GM10847 (cell line): ENCODE data around the gene CRB1.

Experiments used
- POLR2A ChIP-seq: IDR thresholded peaks from 2 replicates; pipeline ENCODE4 v1.6.1; 2011; ENCODE audit not compliant: insufficient read length; ENCODE audit errors: extremely low read depth

CRB1 gene

DNA sequence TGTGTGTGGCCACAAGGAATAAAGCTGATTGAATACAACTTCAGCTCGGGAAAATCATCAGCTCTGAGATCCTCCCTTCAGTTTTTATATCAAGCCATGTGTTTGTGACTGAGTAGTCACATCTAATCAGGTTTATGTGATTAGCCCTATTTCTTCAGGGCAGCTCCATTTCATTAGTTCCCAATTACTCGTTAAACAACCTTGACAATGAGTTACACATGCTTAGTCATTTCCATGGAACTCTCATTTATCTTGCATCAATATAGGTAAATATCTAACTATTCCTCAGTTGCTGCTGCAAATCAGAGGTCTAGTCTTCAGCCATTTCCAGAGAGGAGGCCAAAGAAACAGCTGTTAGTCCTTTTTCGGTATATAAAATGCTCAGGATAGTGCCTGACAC, 16.3 kb downstream of the CRB1 start:
- no peak for TF ChIP-seq POLR2A

- no peak for TF ChIP-seq POLR2A
Measured at GRCh38 chr1:197284966-197285365, 16.9 kb downstream of the CRB1 start.

DNA sequence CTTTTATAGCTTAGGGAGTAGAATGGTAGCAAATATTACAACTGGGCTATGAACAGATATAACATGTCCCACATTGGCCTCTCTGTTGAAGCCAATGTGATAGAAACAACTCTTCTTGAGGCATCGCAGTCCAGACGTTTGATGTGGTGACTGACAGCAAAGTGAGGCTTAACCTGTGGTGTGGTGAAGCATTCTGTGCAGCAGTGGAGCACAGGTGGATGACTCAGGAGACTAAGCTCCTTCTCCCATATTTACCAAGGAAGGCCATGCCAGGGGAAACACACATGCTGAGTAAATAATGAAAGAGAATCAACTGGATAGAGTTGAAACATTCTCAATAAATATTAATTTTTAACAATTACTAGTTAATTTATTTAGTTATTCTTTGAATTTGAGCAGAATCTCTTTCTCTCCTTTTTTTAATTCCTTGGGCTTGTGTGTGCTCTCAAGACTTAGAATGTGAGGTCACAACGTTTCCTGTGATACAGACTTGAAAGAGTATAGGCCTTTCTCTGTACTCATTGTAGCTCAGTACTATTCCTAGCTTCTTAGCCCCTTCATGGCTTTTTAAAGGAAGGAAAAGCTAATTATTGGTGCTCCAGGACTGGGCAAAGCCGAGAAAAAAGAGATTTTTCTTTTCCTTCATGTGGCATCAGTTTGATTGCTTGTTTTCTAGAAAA, 17.6 kb downstream of the CRB1 start:
- no peak for TF ChIP-seq POLR2A

GRCh38 chr1:197286634-197287033, 18.6 kb downstream of the CRB1 start:
- TF ChIP-seq POLR2A = no peak

DNA sequence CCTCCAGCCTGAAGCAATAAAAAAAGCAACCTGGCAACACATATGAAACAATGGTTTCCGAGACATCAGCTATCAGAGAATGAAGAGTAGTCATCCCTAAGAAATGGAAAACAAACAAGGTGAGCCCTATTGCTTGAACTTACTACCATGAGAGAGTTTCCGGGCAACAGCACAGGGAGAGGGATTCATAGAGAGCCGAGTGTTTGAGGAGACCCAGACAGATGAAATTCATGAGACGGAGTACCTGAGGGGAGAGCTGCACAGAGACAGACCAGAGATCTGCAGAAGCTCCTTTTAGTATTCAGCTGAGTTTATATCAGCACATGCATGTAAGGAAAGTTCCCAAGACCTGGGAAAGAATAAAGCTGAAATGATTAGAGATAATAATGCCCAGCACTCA, 19.8 kb downstream of the CRB1 start:
- TF ChIP-seq POLR2A = no peak

DNA sequence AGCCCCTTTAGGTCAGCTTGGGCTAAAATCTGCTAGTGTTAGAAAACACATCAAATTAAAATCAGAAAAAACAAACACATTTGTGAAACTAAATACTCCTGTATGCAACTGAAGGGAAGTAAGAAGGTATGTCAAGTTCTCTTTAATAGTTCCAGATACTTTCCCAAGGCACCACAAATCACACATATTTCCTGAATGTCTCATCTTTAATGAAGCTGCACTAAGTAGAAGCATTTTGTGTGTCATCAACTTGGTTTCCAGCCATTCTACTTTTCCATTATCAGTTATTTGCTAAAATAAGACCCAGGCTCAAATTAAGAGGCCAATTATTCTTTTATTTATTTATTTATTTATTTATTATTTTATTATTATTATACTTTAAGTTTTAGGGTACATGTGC, 34.7 kb downstream of the CRB1 start:
- no peak for TF ChIP-seq POLR2A

GRCh38 chr1:197303463-197303862, 35.4 kb downstream of the CRB1 start:
- no peak for TF ChIP-seq POLR2A

DNA sequence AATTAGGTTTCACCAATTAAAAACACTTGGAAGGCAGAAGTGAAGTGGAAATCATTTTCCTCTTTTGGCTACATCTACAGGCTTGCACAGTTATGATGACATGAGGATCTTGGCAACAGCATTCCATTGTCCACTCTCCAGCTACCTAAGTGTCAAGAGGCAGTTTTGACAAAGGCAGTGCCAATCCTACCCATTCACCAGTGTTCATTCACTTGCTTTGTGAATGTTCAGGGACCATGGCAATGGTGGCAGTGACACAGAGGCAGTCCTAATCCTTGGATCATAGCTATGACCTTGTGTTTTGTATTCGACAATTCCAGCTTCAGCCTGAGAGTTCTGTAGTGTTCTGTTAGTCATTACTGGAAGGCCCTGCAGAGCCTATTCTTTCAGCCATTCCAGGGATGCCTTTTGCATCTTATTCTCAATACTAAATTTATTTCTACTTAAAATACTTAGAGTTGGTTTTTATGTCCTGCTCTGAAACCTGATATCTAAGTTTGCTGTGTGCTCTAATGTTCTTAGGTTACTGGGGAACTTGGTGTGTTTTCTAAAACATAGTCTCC, 36.7 kb downstream of the CRB1 start:
- TF ChIP-seq POLR2A = no peak

- no peak for TF ChIP-seq POLR2A
Measured at GRCh38 chr1:197305925-197306324, 37.9 kb downstream of the CRB1 start.

DNA sequence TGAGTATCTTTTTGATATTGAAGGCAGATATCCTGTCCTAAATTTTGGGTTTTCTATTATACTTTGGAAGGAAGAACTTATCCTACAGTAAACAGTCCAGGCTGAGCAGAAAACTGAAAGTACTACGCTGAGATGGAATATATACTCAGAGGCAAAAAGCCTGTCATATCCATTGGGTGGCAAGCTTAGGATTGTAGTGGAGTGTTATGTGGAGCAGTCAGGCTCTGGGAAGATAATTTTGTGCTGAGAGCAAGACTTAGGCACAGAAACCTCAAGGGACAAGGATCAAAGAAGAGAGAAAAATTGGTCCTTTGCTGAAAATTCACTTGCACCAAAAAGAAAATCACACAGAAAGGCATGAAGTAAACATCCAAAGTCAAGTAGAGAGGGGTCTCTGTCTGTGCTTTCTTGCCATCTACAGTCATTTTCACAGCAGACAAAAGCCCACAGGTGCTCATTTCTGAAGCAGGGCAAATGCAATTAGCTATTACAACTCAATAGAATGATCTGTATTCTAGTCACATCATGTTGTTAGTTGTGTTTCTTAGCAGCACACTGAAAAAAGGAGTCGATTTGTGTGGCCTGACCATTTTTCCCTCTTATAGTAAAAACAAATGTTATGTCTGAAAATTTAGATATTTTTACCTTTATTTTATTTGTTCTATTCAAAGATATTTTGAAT, 38.5 kb downstream of the CRB1 start:
- TF ChIP-seq POLR2A = no peak

DNA sequence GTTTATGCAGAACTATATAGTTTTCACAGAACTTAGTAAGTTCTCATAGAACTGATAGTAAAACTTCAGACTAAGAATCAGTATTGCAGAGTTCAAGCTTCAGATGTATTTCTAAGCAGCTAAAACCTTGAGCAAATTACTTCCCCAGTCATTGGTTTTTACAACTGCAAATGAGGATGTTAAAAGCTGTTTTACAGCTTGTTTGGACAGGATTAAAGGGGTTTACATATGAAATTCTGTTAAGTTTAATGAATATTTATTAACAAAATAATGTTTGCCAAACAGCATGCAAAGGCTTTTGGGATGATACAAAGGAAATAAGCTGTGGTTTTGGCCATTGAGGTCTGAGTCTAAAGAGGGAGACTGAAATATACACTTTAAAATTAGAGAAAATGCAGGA, 39.1 kb downstream of the CRB1 start:
- no peak for TF ChIP-seq POLR2A

DNA sequence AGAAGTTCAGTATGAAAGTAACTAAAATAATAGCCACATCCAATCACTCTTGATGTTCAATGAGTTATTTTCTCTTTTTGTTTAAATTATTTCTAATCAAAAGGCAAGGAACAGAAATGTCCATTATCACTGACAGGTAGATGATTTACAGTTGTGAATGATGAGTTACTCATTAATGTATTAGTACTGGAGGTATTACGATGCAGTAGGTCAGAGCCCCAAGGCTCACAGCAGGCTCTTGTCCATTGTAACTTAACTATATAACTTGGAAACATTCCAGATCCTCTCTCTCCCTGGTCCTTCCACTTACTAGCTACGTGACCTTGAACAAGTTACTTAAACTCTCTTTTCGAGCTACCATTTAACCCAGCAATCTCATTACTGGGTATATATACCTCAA, 39.5 kb downstream of the CRB1 start:
- TF ChIP-seq POLR2A = no peak

DNA sequence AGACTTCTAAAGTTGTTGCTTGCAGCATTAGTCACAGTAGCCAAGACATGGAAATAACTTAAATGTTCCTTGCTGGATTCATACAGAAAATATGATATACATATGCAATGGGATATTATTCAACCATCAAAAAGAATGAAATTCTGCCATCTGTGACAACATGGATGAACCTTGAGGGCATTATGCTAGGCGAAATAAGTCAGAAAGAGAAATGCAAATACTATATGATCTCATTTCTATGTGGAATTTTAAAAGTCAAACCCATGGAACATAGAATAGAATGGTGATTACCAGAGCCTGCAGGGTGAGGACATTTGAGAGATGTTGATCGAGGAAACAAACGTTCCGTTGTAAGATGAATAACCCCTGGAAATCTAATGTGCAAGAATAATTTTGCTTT, 43.0 kb downstream of the CRB1 start:
- TF ChIP-seq POLR2A = no peak

GRCh38 chr1:197312163-197312562, 44.1 kb downstream of the CRB1 start:
- TF ChIP-seq POLR2A = no peak

DNA sequence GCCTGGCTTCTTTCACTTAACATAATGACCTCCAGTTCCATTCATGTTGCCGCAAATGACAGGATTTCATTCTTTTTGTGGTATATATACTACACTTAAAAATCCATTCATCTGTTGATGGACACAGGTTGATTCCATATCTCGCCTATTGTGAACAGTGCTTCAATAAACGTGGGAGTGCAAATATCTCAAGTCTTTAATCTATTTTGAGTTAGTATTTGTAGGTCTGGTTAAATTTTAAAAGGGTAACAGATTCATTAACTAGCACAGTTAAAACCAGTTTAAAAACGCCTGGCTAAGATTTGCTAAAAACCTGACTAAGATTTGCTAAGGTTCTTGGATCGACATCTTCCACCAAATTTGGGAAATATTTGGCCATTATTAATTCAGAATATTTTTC, 45.7 kb downstream of the CRB1 start:
- TF ChIP-seq POLR2A = no peak

DNA sequence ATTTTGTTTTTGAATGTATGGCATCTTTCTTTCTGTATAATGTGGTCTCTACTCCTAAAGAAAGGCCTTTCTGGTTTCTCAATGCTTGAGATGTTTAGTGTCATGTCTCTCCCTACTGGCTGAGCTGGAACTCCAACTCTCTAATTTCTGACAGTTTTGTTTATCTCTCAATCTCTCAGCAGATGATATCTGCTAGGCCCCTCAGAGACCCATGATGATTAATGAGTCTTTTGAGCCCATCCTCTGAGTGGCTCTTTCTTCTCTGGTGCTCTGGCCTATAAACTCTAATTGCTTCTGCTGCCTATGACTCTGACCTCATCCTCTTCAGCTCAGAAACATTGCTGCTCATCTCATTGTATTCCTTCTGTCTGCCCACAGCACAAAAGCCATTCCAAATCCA, 46.6 kb downstream of the CRB1 start:
- no peak for TF ChIP-seq POLR2A

GRCh38 chr1:197319631-197320030, 51.6 kb downstream of the CRB1 start:
- TF ChIP-seq POLR2A = no peak
